ENCODE measurements around the gene C11orf97.

The C11orf97 gene

GRCh38 chr11:94513091-94513490 is 830 bp downstream of the C11orf97 start:
- TF ChIP-seq CTCF (IDR thresholded peaks at IDR 0.05; ENCODE audit: insufficient read depth, low read depth, low read length, missing control alignments), result no peak
- peak; percentile 67 for DNase-seq (ENCODE audit: low read depth)
- no peak overlapping the region for H3K4me3 ChIP-seq (ENCODE audit: low read length)

- no peak for DNase-seq (ENCODE audit: low read depth)
- no peak for TF ChIP-seq CTCF (IDR thresholded peaks at IDR 0.05; ENCODE audit: insufficient read depth, low read depth, low read length, missing control alignments)
- H3K4me3 ChIP-seq (ENCODE audit: low read length), result no peak overlapping the region
Observed at GRCh38 chr11:94515398-94515797, 3.1 kb downstream of the C11orf97 start.

- no peak for TF ChIP-seq CTCF (IDR thresholded peaks at IDR 0.05; ENCODE audit: insufficient read depth, low read depth, low read length, missing control alignments)
- H3K4me3 ChIP-seq (ENCODE audit: low read length), result no peak overlapping the region
- DNase-seq (ENCODE audit: low read depth), result no peak
Observed at GRCh38 chr11:94516725-94517124, 4.5 kb downstream of the C11orf97 start.

GRCh38 chr11:94518300-94518699 is 6.0 kb downstream of the C11orf97 start:
- no peak for DNase-seq (ENCODE audit: low read depth)
- H3K4me3 ChIP-seq (ENCODE audit: low read length), result no peak overlapping the region
- no peak for TF ChIP-seq CTCF (IDR thresholded peaks at IDR 0.05; ENCODE audit: insufficient read depth, low read depth, low read length, missing control alignments)

GRCh38 chr11:94519478-94520084 is 7.3 kb downstream of the C11orf97 start:
- H3K4me3 ChIP-seq (ENCODE audit: low read length), result no peak overlapping the region
- TF ChIP-seq CTCF (IDR thresholded peaks at IDR 0.05; ENCODE audit: insufficient read depth, low read depth, low read length, missing control alignments), result peak; percentile 48
- DNase-seq (ENCODE audit: low read depth), result peak; percentile 34

- H3K4me3 ChIP-seq (ENCODE audit: low read length), result no peak overlapping the region
- peak; percentile 24 for DNase-seq (ENCODE audit: low read depth)
- TF ChIP-seq CTCF (IDR thresholded peaks at IDR 0.05; ENCODE audit: insufficient read depth, low read depth, low read length, missing control alignments), result peak; percentile 53
Observed at GRCh38 chr11:94521684-94522083, 9.4 kb downstream of the C11orf97 start.

- no peak overlapping the region for H3K4me3 ChIP-seq (ENCODE audit: low read length)
- no peak for DNase-seq (ENCODE audit: low read depth)
- no peak for TF ChIP-seq CTCF (IDR thresholded peaks at IDR 0.05; ENCODE audit: insufficient read depth, low read depth, low read length, missing control alignments)
Observed at GRCh38 chr11:94524341-94524740, 12.1 kb downstream of the C11orf97 start.
